Measurements from ENCODE around the gene RTL10.

DNA sequence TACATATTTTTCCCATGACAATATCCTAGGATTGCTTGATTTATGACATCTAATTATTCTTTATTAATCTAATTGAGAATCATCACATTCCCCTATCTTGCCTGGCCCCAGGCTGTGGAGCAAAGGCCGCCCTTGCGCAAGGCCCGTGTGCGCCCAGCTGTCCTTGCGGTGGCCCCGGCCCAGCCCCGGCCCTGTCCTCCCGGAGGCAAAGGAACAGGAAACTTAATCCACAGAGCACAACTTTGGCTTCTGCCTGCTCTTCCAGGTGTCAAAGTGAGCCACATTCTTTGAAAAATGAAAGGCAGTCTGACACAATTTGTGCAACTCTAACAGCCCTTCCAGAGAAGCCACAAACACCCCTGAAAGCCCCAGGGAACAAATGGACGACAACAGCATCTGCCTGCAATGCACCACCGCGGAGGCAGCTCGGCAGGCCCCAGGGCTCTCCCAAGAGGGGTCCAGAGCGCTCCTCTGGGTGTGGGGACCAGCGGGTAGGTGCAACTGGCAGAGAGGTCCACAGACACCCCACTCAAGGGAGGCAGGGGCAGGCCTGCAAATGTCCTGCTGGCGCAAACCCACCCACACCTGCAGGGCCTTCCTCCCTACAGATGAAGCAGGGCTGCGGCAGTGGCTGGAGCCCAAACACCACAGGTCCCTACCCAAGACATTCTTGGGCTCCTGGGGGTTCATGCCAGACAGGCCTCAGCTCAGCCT lies 30.3 kb downstream of the RTL10 start:
- TF ChIP-seq CTCF (IDR thresholded peaks at IDR 0.05; ENCODE audit: poor library complexity): no peak
- no peak for TF ChIP-seq EZH2phosphoT487 (IDR thresholded peaks at IDR 0.05; ENCODE audit: low read depth, severe bottlenecking, unreplicated experiment)
